ENCODE data around the gene PFKP.

PFKP gene

DNA sequence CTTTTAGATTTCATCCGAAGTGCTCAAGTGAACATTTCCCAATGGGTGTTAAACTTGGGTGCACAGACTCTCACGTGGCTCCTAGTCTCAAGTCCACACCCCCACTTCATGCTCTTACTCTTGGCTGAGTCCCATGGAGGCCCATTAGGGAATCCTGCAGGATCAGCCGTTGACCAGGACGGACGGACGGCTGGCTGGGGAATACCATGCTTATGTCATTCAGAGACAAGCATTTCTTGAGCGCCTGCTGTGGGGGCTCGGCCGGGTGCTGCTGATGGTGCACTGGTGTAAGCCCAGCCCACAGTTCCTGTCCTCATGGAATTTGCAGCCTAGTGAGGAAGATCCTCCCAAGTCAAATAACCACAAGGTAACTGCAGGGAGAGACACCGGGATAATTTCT is 60.6 kb downstream of the PFKP start:
- H3K4me3 ChIP-seq (ENCODE audit: low read depth, low read length) = no peak overlapping the region
- peaks cover 78% of the 10 kb centered on the region for H3K36me3 ChIP-seq (replicated peaks)
- H3K27ac ChIP-seq = no peak overlapping the region
- H3K27me3 ChIP-seq (replicated peaks) = no peaks in the 10 kb centered on the region
- DNase-seq = no peak
- TF ChIP-seq, protein P1, sequence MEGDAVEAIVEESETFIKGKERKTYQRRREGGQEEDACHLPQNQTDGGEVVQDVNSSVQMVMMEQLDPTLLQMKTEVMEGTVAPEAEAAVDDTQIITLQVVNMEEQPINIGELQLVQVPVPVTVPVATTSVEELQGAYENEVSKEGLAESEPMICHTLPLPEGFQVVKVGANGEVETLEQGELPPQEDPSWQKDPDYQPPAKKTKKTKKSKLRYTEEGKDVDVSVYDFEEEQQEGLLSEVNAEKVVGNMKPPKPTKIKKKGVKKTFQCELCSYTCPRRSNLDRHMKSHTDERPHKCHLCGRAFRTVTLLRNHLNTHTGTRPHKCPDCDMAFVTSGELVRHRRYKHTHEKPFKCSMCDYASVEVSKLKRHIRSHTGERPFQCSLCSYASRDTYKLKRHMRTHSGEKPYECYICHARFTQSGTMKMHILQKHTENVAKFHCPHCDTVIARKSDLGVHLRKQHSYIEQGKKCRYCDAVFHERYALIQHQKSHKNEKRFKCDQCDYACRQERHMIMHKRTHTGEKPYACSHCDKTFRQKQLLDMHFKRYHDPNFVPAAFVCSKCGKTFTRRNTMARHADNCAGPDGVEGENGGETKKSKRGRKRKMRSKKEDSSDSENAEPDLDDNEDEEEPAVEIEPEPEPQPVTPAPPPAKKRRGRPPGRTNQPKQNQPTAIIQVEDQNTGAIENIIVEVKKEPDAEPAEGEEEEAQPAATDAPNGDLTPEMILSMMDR (IDR thresholded peaks at IDR 0.05; ENCODE audit: low read depth, low read length, missing control alignments) = no peak
- in situ Hi-C loops (cut with HindIII; ENCODE audit: low pct_ligation_motif_present, low sequenced_read_pairs) = no loop called here

DNA sequence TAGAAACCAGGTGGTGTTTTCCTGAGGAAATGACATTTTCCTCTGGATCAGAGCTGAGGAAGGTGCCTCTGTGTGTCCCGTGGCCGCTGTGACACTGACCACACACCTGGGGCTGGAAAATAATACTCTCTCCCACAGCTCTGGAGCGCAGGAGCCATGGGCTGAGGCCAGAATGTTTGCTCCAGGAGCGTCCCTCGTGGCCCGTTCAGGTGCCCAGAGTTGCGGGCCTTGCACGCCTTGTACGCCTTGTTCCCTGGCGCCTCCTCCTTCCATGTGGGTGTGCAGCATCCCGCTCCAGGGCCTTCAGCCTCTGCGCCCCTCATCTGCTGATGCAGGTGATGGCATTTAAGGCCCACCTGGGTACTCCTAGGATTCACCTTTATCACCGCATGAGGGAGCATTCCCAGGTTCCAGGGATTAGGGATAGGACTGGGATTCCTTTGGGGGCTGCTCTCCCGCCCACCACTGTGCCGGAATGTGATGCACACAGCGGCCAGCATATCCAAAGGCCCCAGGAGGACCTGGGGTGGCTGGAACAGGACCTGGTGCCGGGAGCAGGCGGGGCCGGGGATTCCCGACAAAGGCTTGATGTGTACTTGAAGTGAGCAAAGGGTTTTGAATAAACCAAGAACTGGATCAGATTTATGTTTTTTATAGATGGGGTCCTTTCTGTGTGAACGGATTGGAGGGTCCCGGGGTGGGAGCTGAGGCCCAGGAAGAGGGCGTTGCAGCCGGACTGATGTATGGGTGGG is 61.2 kb downstream of the PFKP start:
- H3K36me3 ChIP-seq (replicated peaks) = peaks cover 78% of the 10 kb centered on the region
- DNase-seq = no peak
- no peaks in the 10 kb centered on the region for H3K27me3 ChIP-seq (replicated peaks)
- no peak overlapping the region for H3K27ac ChIP-seq
- TF ChIP-seq, protein P1 (IDR thresholded peaks at IDR 0.05; ENCODE audit: low read depth, low read length, missing control alignments) = no peak
- H3K4me3 ChIP-seq (ENCODE audit: low read depth, low read length) = no peak overlapping the region
- in situ Hi-C loops (cut with HindIII; ENCODE audit: low pct_ligation_motif_present, low sequenced_read_pairs) = no loop called here

DNA sequence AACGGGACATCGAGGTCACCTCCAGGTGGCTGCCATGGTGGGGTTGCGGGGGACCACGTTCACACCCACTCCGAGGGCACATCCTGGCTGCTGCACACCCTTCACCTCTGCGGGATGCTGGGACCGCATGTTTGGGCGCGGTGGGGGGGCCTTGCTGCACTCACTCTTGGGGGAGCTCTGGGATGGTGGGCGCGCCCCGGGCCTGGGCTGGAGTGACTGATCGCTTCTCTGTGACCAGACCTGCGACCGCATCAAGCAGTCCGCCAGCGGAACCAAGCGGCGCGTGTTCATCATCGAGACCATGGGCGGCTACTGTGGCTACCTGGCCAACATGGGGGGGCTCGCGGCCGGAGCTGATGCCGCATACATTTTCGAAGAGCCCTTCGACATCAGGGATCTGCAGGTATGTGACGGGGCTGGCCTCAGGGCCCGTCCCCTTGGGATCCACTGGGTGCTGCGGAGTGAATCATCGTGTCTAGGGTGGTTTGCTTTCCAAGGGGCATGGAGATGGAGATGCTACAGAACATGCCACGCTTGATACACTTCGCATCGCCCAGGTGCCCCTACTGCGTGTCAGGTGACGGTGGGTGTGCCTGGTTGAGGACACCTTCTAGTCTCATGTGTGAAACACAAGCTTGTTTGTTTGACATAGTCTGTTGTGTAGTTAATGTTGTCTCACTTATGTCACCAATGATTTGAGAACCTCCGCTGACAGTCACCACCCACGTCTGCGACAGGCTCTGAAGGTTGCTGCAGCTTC is 62.4 kb downstream of the PFKP start:
- Histone ChIP-seq H3K27ac (no peak overlapping the region), H3K4me3 (ENCODE audit: low read depth, low read length) (no peak overlapping the region), H3K36me3 (replicated peaks) (peaks cover 82% of the 10 kb centered on the region), H3K27me3 (replicated peaks) (no peaks in the 10 kb centered on the region)
- in situ Hi-C loops (cut with HindIII; ENCODE audit: low pct_ligation_motif_present, low sequenced_read_pairs) = no loop called here
- DNase-seq = no peak
- TF ChIP-seq, protein P1 (IDR thresholded peaks at IDR 0.05; ENCODE audit: low read depth, low read length, missing control alignments) = no peak

DNA sequence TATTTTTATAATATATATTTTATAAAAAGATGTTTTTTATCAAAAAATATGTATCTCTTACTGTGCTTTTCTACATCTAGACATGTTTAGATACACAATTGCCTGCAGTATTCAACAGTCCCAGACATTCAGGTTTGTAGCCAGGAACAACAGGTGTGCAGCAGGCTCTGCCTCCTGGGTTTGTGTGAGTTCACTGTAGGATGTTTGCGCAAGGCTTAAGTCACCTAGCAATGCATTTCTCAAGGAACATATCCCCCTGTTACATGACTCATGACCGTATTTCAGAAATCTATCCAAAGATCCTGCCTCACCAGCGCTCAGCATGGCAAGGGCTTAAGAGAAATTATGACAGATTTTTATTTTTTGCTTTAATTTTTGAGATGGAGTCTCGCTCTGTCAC is 63.8 kb downstream of the PFKP start:
- in situ Hi-C loops (cut with HindIII; ENCODE audit: low pct_ligation_motif_present, low sequenced_read_pairs) = no loop called here
- no peak for DNase-seq
- H3K27me3 ChIP-seq (replicated peaks) = no peaks in the 10 kb centered on the region
- H3K4me3 ChIP-seq (ENCODE audit: low read depth, low read length) = no peak overlapping the region
- peaks cover 83% of the 10 kb centered on the region for H3K36me3 ChIP-seq (replicated peaks)
- no peak overlapping the region for H3K27ac ChIP-seq
- TF ChIP-seq, protein P1 (IDR thresholded peaks at IDR 0.05; ENCODE audit: low read depth, low read length, missing control alignments) = no peak

DNA sequence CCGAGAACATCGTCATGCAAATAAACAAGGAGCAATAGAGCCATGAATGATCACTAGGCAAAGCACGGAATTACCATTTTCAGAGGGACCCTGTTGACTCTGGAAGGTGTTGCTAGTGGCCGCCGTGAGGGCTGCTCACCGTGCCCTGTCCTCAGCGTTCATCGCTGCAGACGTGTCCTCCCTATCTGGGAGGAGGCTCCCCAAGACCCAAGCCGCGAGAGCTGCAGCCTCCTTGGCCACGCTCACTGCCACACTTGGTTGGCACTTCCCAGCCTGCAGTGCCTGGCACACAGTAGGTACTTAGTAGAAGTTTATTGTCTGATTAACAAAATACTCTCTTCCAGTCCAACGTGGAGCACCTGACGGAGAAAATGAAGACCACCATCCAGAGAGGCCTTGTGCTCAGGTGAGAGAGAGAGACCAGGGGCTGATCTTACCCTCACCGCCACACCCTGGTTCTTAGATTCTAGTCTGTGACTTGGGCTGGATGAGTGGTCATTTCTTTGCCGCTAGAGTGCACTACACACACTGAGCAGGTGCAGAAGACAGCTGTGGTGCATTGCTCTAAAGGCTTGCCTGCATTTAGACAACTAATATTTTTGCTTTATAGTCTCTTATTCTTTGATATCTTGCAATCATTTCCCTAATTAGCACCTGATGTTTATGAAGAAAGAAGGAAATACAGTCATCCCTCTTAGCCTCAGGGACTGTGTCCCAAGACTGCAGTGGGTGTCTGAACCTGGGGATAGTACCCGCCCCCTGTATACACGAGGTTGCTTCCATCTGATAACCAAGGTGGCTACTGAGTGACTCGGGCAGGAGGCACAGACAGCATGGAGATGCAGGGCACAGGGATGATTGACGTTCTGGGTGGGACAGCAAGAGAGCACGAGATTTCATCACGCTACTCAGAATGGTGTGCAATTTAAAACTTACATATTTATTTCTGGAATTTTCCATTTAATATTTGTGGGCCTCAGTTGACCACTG is 65.0 kb downstream of the PFKP start:
- no peaks in the 10 kb centered on the region for H3K27me3 ChIP-seq (replicated peaks)
- no peak overlapping the region for H3K4me3 ChIP-seq (ENCODE audit: low read depth, low read length)
- in situ Hi-C loops (cut with HindIII; ENCODE audit: low pct_ligation_motif_present, low sequenced_read_pairs) = no loop called here
- TF ChIP-seq, protein P1 (IDR thresholded peaks at IDR 0.05; ENCODE audit: low read depth, low read length, missing control alignments) = no peak
- H3K27ac ChIP-seq = no peak overlapping the region
- DNase-seq = no peak
- peaks cover 90% of the 10 kb centered on the region for H3K36me3 ChIP-seq (replicated peaks)

Measured in brain microvascular endothelial cell (primary cell).